Measurements from ENCODE around the gene PTPRJ.

The PTPRJ gene

GRCh38 chr11:48003926-48004325 lies 23.6 kb downstream of the PTPRJ start:
- no peak for DNase-seq (ENCODE audit: extremely low spot score)
- TF ChIP-seq PKNOX1 (IDR thresholded peaks at IDR 0.05) (no peak; the same call in 1 of the 2 replicates), SP1 (IDR thresholded peaks at IDR 0.05) (no peak), LEF1 (IDR thresholded peaks at IDR 0.05; ENCODE audit: borderline replicate concordance) (no peak)
- ChIA-PET POLR2A (no interaction called here), CTCF (no interaction called here)

GRCh38 chr11:48004456-48004855 lies 24.1 kb downstream of the PTPRJ start:
- DNase-seq (ENCODE audit: extremely low spot score), result no peak
- ChIA-PET CTCF (no interaction called here), POLR2A (no interaction called here)
- TF ChIP-seq LEF1 (IDR thresholded peaks at IDR 0.05; ENCODE audit: borderline replicate concordance) (no peak), FOXM1 (IDR thresholded peaks at IDR 0.05; ENCODE audit: borderline replicate concordance) (no peak), TARDBP (IDR thresholded peaks at IDR 0.05) (no peak), ELF4 (IDR thresholded peaks at IDR 0.05) (no peak), ZNF384 (IDR thresholded peaks at IDR 0.05) (no peak), NFRKB (IDR thresholded peaks at IDR 0.05) (no peak), L3MBTL2 (conservative IDR thresholded peaks at IDR 0.05) (no peak), SP1 (IDR thresholded peaks at IDR 0.05) (no peak), PKNOX1 (IDR thresholded peaks at IDR 0.05) (no peak), FOXK2 (IDR thresholded peaks at IDR 0.05) (no peak), BHLHE40 (IDR thresholded peaks at IDR 0.05; ENCODE audit: borderline replicate concordance) (no peak), SUZ12 (IDR thresholded peaks at IDR 0.05) (no peak), ARNT (IDR thresholded peaks at IDR 0.05) (no peak), CTBP1 (IDR thresholded peaks at IDR 0.05; ENCODE audit: borderline replicate concordance) (no peak), HDGF (IDR thresholded peaks at IDR 0.05; ENCODE audit: borderline replicate concordance) (no peak), FOXA1 (IDR thresholded peaks at IDR 0.05) (no peak)

- CTCF ChIA-PET, result no interaction called here
- DNase-seq (ENCODE audit: extremely low spot score), result no peak
- TF ChIP-seq SUZ12 (IDR thresholded peaks at IDR 0.05) (no peak), FOXM1 (IDR thresholded peaks at IDR 0.05; ENCODE audit: borderline replicate concordance) (no peak), NFRKB (IDR thresholded peaks at IDR 0.05) (no peak), ZNF384 (IDR thresholded peaks at IDR 0.05) (no peak), HDGF (IDR thresholded peaks at IDR 0.05; ENCODE audit: borderline replicate concordance) (no peak), CTBP1 (IDR thresholded peaks at IDR 0.05; ENCODE audit: borderline replicate concordance) (no peak), SP1 (IDR thresholded peaks at IDR 0.05) (no peak), ARNT (IDR thresholded peaks at IDR 0.05) (no peak), LEF1 (IDR thresholded peaks at IDR 0.05; ENCODE audit: borderline replicate concordance) (no peak), BHLHE40 (IDR thresholded peaks at IDR 0.05; ENCODE audit: borderline replicate concordance) (no peak), PKNOX1 (IDR thresholded peaks at IDR 0.05) (no peak), FOXA1 (IDR thresholded peaks at IDR 0.05) (no peak), FOXK2 (IDR thresholded peaks at IDR 0.05) (no peak), ELF4 (IDR thresholded peaks at IDR 0.05) (no peak)
- POLR2A ChIA-PET, result no interaction called here
Observed at GRCh38 chr11:48005136-48005535, 24.8 kb downstream of the PTPRJ start.

GRCh38 chr11:48005831-48006270 lies 25.5 kb downstream of the PTPRJ start:
- ChIA-PET CTCF (no interaction called here), POLR2A (no interaction called here)
- TF ChIP-seq FOXM1 (IDR thresholded peaks at IDR 0.05; ENCODE audit: borderline replicate concordance) (no peak), TARDBP (IDR thresholded peaks at IDR 0.05) (no peak), PKNOX1 (IDR thresholded peaks at IDR 0.05) (no peak), LEF1 (IDR thresholded peaks at IDR 0.05; ENCODE audit: borderline replicate concordance) (no peak), FOXK2 (IDR thresholded peaks at IDR 0.05) (no peak), L3MBTL2 (conservative IDR thresholded peaks at IDR 0.05) (no peak), CTBP1 (IDR thresholded peaks at IDR 0.05; ENCODE audit: borderline replicate concordance) (no peak)
- no peak for DNase-seq (ENCODE audit: extremely low spot score)

- CTCF ChIA-PET, result no interaction called here
- no peak for DNase-seq (ENCODE audit: extremely low spot score)
- no peak for TF ChIP-seq TARDBP (IDR thresholded peaks at IDR 0.05)
- no peak for TF ChIP-seq NFRKB (IDR thresholded peaks at IDR 0.05)
- no peak for TF ChIP-seq CTBP1 (IDR thresholded peaks at IDR 0.05; ENCODE audit: borderline replicate concordance)
- TF ChIP-seq FOXM1 (IDR thresholded peaks at IDR 0.05; ENCODE audit: borderline replicate concordance), result no peak
- no peak for TF ChIP-seq PKNOX1 (IDR thresholded peaks at IDR 0.05)
- TF ChIP-seq ARNT (IDR thresholded peaks at IDR 0.05), result no peak
- no peak for TF ChIP-seq ZNF384 (IDR thresholded peaks at IDR 0.05)
- TF ChIP-seq LEF1 (IDR thresholded peaks at IDR 0.05; ENCODE audit: borderline replicate concordance), result no peak
- TF ChIP-seq BHLHE40 (IDR thresholded peaks at IDR 0.05; ENCODE audit: borderline replicate concordance), result no peak
- no peak for TF ChIP-seq FOXK2 (IDR thresholded peaks at IDR 0.05)
- TF ChIP-seq ELF4 (IDR thresholded peaks at IDR 0.05), result no peak
- TF ChIP-seq HDGF (IDR thresholded peaks at IDR 0.05; ENCODE audit: borderline replicate concordance), result no peak
- POLR2A ChIA-PET, result interaction anchor here (0.8 kb wide), 1 partner anchor 11 kb away, joined by 3 read pairs; no protein-coding TSS in a partner anchor
Observed at GRCh38 chr11:48006301-48006992, 26.1 kb downstream of the PTPRJ start.

Measured in HEK293T (cell line).